HG03521 (cell line): ENCODE results near the gene MIER1.

Experiments used
- ATAC-seq: cut with Tn5 transposase; IDR thresholded peaks from one replicate; pipeline ENCODE4 v1.9.1; 2021; ENCODE audit warnings: mild to moderate bottlenecking, moderate library complexity; ENCODE audit not compliant: unreplicated experiment

MIER1 gene

GRCh38 chr1:66996018-66996682 lies 71.4 kb downstream of the MIER1 start:
- peak; percentile 66 for ATAC-seq

- ATAC-seq: no peak
Observed at GRCh38 chr1:66998972-66999371, 74.2 kb downstream of the MIER1 start.

GRCh38 chr1:66999640-67000400 lies 75.0 kb downstream of the MIER1 start:
- ATAC-seq: no peak

GRCh38 chr1:67001682-67002425 lies 77.1 kb downstream of the MIER1 start:
- no peak for ATAC-seq

- no peak for ATAC-seq
Observed at GRCh38 chr1:67004176-67004575, 79.4 kb downstream of the MIER1 start.

GRCh38 chr1:67005068-67005467 lies 80.3 kb downstream of the MIER1 start:
- ATAC-seq: no peak

- ATAC-seq: no peak
Observed at GRCh38 chr1:67009792-67010191, 85.0 kb downstream of the MIER1 start.

- no peak for ATAC-seq
Observed at GRCh38 chr1:67013573-67013972, 88.8 kb downstream of the MIER1 start.

- ATAC-seq: no peak
Observed at GRCh38 chr1:67018574-67018973, 93.8 kb downstream of the MIER1 start.

GRCh38 chr1:67019121-67019520 lies 94.3 kb downstream of the MIER1 start:
- ATAC-seq: no peak

- ATAC-seq: no peak
Observed at GRCh38 chr1:67019600-67020136, 94.9 kb downstream of the MIER1 start.

- ATAC-seq: no peak
Observed at GRCh38 chr1:67020304-67020703, 95.5 kb downstream of the MIER1 start.

- ATAC-seq: no peak
Observed at GRCh38 chr1:67020765-67021164, 96.0 kb downstream of the MIER1 start.

- no peak for ATAC-seq
Observed at GRCh38 chr1:67029472-67029871, 104.7 kb downstream of the MIER1 start.

GRCh38 chr1:67031121-67031858 lies 106.5 kb downstream of the MIER1 start:
- ATAC-seq: no peak

GRCh38 chr1:67031859-67032247 lies 107.1 kb downstream of the MIER1 start:
- ATAC-seq: no peak
